GM13976 (cell line): Measurements from ENCODE around the gene CAPN10.
"Not testable (repeated sequence)": the region's sequence is repeated elsewhere in the genome, so short reads cannot be mapped to it uniquely, and the experiment has no call there.

Experiments used
- DNase-seq: peaks from one replicate; pipeline ENCODE4 v3.0.0; 2012; ENCODE audit warnings: low spot score
- in situ Hi-C: fragments of 300-500 bp; cut with MboI; formaldehyde crosslinking; loops from one replicate; pipeline ENCODE4 v1.12.0; 2022; ENCODE audit warnings: low sequenced_read_pairs, mixed read lengths, inconsistent platforms; ENCODE audit not compliant: unreplicated experiment
- TF ChIP-seq, protein P1 (sequence below): IDR thresholded peaks from 2 replicates; pipeline ENCODE4 v1.5.1; 2012; ENCODE audit warnings: borderline replicate concordance, mild to moderate bottlenecking; ENCODE audit not compliant: insufficient read depth; ENCODE audit errors: extremely low read depth, missing control alignments, control extremely low read depth

CAPN10 gene

DNA sequence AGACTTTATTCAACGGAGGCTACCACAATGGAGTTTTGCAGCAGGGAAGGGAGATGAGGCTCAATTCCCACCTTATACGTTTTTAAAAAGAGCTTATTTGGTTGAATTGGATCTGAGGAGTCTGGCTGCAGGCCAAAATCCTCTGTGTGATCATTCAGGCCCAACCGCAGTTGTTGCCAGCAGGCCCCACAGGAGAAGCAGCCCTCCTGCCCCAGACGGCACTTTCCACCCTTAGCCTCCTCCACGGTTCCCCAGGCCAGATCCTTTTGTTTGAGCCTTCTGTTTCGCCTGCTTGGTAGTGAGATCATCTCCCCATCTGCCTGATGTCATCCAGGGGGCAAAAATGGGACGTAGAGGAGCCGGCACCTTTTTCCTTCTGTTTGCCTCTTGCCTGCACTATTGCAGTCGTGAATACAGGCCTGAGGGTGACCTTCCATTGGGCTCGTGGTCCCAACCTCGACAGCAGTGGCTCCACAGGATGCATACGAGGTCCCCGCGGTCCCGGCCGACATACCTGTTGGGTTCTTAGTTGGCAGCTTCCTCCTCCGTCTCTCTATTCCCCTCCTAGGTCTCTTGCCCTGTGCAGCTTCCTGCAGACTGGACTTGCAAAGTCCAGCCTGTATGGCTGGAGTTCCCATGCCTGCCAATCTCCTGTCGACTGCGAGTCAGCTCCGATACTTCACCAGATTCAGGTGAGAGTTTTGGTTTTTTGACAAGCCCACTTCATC, 29.4 kb downstream of the CAPN10 start:
- in situ Hi-C loops, result no loop called here
- TF ChIP-seq, protein P1, sequence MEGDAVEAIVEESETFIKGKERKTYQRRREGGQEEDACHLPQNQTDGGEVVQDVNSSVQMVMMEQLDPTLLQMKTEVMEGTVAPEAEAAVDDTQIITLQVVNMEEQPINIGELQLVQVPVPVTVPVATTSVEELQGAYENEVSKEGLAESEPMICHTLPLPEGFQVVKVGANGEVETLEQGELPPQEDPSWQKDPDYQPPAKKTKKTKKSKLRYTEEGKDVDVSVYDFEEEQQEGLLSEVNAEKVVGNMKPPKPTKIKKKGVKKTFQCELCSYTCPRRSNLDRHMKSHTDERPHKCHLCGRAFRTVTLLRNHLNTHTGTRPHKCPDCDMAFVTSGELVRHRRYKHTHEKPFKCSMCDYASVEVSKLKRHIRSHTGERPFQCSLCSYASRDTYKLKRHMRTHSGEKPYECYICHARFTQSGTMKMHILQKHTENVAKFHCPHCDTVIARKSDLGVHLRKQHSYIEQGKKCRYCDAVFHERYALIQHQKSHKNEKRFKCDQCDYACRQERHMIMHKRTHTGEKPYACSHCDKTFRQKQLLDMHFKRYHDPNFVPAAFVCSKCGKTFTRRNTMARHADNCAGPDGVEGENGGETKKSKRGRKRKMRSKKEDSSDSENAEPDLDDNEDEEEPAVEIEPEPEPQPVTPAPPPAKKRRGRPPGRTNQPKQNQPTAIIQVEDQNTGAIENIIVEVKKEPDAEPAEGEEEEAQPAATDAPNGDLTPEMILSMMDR, result no peak
- no peak for DNase-seq

DNA sequence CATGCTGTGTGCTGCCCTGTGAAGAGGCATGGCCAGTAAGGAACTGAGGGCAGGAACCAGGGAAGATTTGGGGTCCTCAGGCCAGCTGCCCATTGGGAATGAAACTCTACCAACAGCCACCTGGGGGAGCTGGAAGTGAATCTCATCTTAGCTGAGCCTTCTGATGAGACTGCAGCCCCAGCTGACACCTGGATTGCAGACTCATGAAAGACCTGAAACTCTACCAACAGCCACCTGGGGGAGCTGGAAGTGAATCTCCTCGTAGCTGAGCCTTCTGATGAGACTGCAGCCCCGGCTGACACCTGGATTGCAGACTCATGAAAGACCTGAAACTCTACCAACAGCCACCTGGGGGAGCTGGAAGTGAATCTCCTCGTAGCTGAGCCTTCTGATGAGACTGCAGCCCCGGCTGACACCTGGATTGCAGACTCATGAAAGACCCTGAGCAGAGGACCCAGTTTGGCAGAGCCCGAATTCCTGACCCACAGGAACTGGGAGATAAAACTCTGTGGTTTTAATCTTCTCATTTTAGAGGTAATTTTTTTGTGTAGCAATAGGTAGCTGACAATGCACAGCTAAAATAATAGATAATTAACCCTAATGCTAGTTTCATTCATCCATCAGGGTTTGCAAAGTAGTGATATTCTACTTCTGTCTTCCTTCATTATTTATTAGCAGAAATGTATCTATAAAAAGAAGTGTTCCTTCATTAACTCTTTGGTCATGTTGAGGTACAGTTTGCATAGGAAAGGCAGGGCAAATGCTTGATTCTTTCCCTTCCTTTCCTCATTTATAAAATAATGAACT, 30.5 kb downstream of the CAPN10 start:
- DNase-seq, in situ Hi-C loops: not testable (repeated sequence)

DNA sequence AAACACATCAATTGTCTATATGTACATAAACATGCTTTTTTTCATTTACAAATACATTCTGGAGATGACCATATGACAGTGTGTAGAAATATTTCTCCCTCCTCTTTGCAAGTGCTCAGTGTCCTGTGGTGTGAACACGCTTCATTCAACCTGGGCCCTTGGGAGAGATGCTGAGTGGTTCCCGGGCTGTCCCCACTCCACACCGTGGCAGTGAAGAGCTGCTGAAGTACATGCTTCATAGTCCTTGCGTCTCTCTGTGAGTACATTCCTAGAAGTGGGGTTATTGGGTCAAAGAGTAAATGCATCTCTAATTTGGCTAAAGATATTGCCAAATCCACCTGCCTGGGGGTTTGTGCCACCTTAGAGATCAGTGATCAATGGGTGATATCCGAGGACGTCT, 32.2 kb downstream of the CAPN10 start:
- no peak for DNase-seq
- in situ Hi-C loops, result no loop called here
- TF ChIP-seq, protein P1, result no peak

DNA sequence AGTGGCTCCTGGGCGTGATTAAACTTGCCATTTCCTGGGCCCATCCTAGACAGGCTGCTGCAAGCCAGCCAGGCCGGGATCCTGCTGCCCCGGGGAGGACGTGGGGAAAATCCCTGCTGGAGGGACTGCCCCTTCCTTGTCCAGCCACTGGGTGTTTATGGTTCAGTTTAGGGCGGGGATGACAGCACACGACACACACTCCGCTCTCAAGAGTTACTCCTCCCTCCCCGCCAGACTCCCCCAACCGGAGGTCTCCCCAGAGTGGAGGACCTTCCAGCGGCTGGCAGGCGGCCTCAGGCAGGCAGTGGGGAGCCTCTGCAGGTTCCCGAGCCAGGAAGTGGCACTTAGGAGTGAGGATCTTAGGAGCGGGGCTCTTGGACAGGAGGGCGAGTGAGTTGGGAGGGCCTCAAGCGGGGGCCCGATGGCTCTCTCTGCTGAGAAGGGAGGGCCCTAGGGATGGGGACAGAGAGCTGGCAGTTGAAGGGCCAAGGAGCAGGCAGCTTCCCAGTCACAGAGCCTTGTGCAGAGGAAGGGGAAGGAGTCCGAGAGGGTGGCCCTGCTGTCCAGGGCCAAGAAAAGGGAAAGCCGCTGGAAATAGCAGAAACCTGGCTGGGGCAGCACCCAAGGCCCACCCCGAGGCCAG, 33.1 kb downstream of the CAPN10 start:
- DNase-seq, result peak; percentile 67
- TF ChIP-seq, protein P1, result no peak
- in situ Hi-C loops, result no loop called here

DNA sequence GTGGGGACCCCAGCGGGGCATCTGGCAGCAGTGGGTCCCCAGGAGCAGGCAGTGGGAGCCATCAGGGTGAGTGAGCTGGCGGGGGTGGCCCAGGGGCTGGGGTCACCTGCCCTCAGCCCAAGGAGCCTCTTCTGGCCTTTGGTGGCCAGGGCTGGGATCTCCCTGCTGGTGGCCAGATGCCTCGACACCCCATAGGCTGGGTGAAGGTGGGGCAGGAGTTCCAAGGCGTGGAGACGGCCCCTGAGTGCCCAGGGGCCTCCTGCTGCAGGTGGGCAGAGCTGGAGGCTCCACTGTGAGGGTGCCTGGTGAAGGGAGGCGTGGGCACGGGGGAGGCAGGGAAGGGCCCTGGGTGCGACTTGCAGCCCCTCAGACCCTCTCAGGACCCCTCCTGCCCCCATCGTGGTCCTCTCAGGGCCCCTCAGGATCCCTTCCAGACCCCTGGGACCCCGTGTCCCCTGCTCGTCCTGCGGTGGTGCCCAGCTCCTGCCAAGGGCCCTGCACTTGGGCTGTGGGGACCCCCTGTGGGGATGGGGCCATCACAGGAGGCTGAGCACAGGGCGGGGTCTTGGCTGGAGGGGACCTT, 33.7 kb downstream of the CAPN10 start:
- TF ChIP-seq, protein P1, result no peak
- in situ Hi-C loops, result no loop called here
- DNase-seq, result no peak

DNA sequence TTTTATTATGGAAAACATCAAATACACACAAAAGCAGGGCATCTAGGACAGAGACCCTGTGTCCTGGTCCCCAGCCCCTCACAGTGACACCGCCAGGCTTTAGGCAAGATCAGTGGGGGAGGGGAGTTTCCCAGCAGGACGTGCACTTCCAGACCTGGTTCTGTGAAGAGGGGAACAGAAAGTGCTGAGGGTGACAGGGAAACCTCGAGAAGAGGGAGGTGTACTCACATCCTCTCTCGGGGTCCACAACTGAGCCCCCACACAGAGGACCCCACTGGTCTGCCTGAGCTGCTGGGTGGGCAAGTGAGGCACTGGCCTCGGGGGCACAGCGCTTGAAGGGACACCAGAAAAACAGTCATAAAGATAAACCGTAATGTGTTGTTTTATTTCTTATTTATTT, 34.3 kb downstream of the CAPN10 start:
- no peak for DNase-seq
- TF ChIP-seq, protein P1, result no peak
- in situ Hi-C loops, result no loop called here
